Stimulated activated naive CD4-positive, alpha-beta T cell treated with Interleukin-2 at 50 U/mL for 16 hours (primary cell): ENCODE measurements around the gene RTF1.

ENCODE experiments used
- DNase-seq: peaks from one replicate; lab custom pipeline; 2025; lab: John Stamatoyannopoulos, UW

The RTF1 gene

GRCh38 chr15:41487802-41488201 is 70.9 kb downstream of the RTF1 start:
- DNase-seq: peak; percentile 32

DNA sequence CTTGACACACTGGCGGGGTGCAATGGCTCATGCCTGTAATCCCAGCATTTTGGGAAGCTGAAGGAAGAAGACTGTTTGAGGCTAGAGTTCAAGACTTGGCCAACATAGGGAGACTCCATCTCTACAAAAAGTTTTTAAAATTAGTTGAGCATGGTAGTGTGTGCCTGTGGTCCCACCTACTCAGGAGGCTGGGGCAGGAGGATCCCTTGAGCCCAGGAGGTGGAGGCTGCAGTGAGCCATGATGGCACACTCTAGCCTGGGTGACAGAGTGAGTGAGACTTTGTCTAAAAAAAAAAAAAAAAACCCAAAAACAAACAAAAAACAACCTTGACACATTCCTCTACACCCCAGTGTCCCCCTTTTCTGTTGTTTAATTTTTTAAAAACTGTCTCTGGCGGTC is 72.7 kb downstream of the RTF1 start:
- DNase-seq: no peak

GRCh38 chr15:41490355-41490754 is 73.5 kb downstream of the RTF1 start:
- peak; percentile 34 for DNase-seq

DNA sequence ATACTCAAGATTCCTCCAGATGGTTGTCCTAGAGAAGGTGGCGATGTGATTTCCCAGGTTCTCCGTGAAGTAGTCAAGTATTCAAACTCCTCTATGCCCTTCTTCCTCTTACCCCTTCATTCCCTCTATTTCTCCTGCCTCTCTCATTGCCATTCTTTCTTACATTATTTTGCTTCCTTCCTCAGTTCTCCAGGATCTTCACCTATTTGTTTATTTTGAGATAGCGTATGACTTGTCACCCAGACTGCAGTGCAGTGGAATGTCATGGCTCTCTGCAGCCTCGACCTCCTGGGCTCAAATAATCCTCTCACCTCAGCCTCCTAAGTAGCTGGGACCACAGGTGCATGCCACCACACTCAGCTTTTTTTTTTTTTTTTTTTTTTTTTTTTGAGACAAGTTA is 75.0 kb downstream of the RTF1 start:
- DNase-seq: no peak

GRCh38 chr15:41492597-41493204 is 75.8 kb downstream of the RTF1 start:
- DNase-seq: no peak

- peak; percentile 90 for DNase-seq
Observed at GRCh38 chr15:41493205-41493901, 76.5 kb downstream of the RTF1 start, which contains the start of gene ITPKA. Gene ITPKA (plus strand): TSS chr15:41493874. CDS start chr15:41493928, 54 bp downstream.

GRCh38 chr15:41493902-41494189 is 77.0 kb downstream of the RTF1 start:
- no peak for DNase-seq

DNA sequence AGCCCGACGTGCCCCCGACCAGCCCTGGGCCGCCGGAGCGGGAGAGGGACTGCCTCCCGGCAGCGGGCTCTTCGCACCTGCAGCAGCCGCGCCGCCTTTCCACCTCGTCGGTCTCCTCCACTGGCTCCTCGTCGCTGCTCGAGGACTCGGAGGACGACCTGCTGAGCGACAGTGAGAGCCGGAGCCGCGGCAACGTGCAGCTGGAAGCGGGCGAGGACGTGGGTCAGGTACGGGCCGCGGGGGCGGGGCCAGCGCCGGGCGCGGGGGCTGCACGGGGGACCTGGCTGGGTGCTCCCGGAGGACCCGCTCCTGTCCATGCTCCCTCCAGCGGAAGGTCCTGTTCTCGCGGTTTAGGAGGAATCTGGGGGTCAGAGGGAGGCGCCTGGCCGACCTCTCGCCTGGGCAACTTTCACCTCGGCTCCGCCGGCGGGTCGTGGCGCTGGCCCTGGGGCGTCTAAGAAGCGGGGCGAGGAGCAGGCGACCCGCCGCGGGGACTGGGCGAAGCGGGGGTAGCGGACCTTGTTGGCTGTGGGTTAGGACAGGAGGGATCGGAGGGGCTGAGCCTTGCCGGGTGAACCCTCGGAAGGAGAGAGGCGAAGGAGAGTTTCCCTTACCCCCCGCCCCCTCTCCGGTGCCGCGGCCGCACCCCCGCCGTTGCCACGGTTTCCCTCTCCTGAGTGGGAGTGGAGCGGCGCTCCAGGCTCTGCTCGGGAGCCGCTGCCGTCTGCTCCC is 77.5 kb downstream of the RTF1 start:
- DNase-seq: peak; percentile 21

GRCh38 chr15:41494922-41495735 is 78.2 kb downstream of the RTF1 start:
- DNase-seq: peak; percentile 22

GRCh38 chr15:41495736-41496599 is 79.1 kb downstream of the RTF1 start:
- no peak for DNase-seq

- no peak for DNase-seq
Observed at GRCh38 chr15:41498657-41499056, 81.8 kb downstream of the RTF1 start.

DNA sequence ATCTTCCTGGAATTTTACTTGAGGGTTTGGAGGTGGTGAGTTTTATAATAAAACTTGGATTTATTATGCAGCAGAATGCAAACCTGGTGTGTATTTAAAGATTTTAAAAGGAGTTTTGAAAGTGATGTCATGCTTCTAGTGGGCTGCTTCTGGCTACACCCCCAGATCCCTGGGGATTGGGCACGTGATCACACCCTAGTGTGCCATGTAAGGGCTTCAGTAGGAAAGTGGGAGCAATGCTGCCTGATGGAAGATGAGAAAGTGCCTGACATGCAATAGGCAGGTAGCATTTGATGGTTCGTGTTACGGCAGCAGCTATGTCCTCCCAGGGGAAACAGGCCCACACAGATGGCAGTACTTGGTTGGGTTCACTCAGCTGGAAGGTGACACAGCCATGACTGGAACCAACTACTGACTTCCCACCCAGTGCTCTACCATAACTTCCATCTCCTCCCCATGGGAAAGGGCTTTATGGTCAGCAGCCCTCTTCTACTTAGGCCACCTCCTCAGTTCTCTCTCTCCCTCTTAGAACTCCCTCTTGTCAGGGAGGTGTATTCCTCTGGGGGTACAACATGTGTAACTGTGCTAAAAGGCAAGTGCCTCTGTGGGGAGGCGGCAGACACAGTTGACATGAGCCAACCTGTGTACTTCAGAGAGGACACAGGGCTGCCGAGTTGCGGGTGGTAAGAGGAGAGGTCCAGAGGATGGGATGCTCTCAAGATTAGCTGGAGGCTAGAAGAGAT is 82.4 kb downstream of the RTF1 start:
- no peak for DNase-seq

GRCh38 chr15:41501191-41501917 is 84.5 kb downstream of the RTF1 start:
- DNase-seq: peak; percentile 30

- DNase-seq: peak; percentile 15
Observed at GRCh38 chr15:41501931-41502794, 85.3 kb downstream of the RTF1 start.

- no peak for DNase-seq
Observed at GRCh38 chr15:41502795-41503668, 86.1 kb downstream of the RTF1 start.

DNA sequence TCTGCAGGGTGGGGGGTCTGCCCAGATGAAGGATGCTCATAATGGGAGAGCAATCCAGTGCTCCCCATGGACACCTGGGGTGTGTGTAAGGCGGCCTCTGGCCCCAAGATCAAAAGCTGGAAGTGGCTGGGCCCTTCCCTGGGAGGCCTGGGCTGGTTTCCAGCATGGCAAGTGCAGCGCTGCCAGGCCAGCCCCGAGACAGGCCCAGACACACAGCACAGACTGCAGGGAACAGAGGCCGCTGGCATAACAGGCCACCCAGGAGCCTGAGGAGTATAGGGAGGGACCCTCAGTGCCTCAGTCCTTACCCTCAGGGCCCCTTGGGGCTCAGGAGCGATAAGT is 86.7 kb downstream of the RTF1 start:
- no peak for DNase-seq

DNA sequence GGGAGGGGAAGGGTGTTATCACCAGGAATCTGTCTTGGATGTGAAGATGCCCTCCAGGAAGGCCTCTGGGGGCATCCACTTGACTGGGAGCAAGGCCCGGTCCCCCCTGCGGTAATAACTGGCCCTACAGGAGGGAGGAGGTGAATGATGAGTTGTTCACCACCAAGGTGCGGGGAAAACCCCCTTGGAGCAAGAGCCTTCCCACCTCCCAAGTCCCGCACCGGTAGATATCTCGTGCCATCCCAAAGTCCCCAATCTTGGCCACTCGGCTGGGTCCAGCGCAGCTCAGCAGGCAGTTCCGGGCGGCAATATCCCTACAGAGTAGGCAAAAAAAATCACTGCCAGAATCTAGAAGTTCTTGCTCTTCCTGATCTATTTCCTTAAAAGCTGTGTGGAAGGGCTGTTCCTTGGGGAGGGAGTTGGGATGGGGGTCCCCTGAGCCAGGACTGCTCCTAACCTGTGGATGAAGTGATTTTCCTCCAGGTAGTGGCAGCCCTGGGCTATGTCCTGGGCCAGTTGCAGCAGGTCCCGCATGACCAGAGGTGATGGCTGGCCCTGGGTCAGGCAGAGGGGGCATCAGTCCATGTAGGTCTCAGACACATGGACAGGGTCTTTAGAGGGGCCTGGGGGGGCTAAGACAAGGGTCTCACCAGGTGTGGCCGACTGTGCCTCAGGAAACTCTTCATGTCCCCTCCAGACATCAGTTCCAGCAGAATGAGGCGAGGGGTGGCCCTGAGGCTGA is 88.0 kb downstream of the RTF1 start:
- no peak for DNase-seq

DNA sequence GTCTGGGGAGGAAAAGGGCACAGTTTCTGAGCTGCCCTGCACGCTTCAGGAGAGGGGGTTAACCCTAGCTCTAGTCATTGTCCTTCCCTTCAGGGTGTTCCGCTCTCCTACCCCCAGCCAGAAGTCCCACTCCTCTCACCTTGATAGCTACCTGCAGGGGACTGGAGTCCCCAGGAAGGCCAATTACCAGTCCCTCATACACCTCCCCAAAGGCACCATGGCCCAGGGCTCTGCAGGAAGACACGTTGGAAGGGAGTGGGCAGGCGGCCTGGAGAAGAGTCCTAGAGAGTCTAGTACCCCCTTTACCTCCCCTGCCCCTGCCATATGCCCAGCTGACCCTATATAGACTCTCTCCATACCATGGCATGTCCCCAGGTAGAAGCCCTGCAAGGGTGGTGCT is 88.9 kb downstream of the RTF1 start:
- no peak for DNase-seq
